H1 (cell line): ENCODE results near the gene DOCK1. TPM values are rescaled to one million over a fixed set of nuclear protein-coding genes. Genes with fewer than 3 reads are reported as not detected.

ENCODE experiments used
- CTCF ChIA-PET: fragments of 300-600 bp; sonication (Branson Sonifier 250); formaldehyde crosslinking; loops from one replicate; lab custom pipeline; 2021; ENCODE audit not compliant: partially characterized antibody; lab: Charles Lee
- POLR2A ChIA-PET: fragments of 300-600 bp; sonication (Branson Sonifier 250); formaldehyde crosslinking; loops from one replicate; lab custom pipeline; 2021; ENCODE audit warnings: inconsistent platforms; ENCODE audit not compliant: partially characterized antibody; lab: Charles Lee
- DNase-seq, 2 experiments: peaks; one replicate each; pipeline versions ENCODE4 v3.0.0 to v3.0.0-alpha.2; 2010 to 2022; ENCODE audit warnings: low spot score in 2 of 2, low read depth in 1 of 2, mixed read lengths in 1 of 2
- FAIRE-seq: peaks from 2 replicates; lab custom pipeline; 2011; peaks lifted over from hg19 to GRCh38; lab: Jason Lieb, UNC
- H2AFZ ChIP-seq: 2 replicates; pipeline ENCODE4 v1.8.1; 2012; ENCODE audit warnings: low read length, inconsistent platforms
- H2AK5ac ChIP-seq: 2 replicates; pipeline ENCODE4 v1.6.1; 2013; ENCODE audit warnings: low read depth, low read length
- H2BK120ac ChIP-seq: replicated peaks from 2 replicates; pipeline ENCODE3; 2013; ENCODE audit warnings: low read depth, low read length, inconsistent platforms
- H2BK12ac ChIP-seq: 2 replicates; pipeline ENCODE4 v1.6.1; 2013; ENCODE audit warnings: low read depth, low read length
- H2BK15ac ChIP-seq: 2 replicates; pipeline ENCODE4 v1.6.1; 2013; ENCODE audit warnings: low read length
- H2BK20ac ChIP-seq: 2 replicates; pipeline ENCODE4 v1.6.1; 2013; ENCODE audit warnings: low read length
- H2BK5ac ChIP-seq: 2 replicates; pipeline ENCODE4 v1.6.1; 2013; ENCODE audit warnings: low read depth, low read length
- H3K14ac ChIP-seq: 2 replicates; pipeline ENCODE4 v1.6.1; 2013; ENCODE audit warnings: inconsistent platforms; ENCODE audit not compliant: insufficient read length
- H3K18ac ChIP-seq: 2 replicates; pipeline ENCODE4 v1.6.1; 2013; ENCODE audit warnings: low read length; ENCODE audit errors: extremely low read depth
- H3K23ac ChIP-seq: 2 replicates; pipeline ENCODE4 v1.6.1; 2013; ENCODE audit warnings: inconsistent platforms; ENCODE audit not compliant: insufficient read length
- H3K23me2 ChIP-seq: 2 replicates; pipeline ENCODE4 v1.6.1; 2013; ENCODE audit warnings: low read depth, low read length
- H3K27ac ChIP-seq: 2 replicates; pipeline ENCODE4 v1.6.1; 2011; ENCODE audit warnings: low read depth, low read length, inconsistent platforms
- H3K27me3 ChIP-seq, 4 experiments: replicated peaks in 1 of 4; 1 replicate in 1 of 4; 2 replicates in 3 of 4; pipeline versions ENCODE4 v1.6.1 to v1.8.1; 2011 to 2013; ENCODE audit warnings: low read length in 3 of 4, mild to moderate bottlenecking in 3 of 4, inconsistent platforms in 2 of 4, mixed read lengths in 2 of 4, moderate library complexity in 1 of 4; ENCODE audit not compliant: control insufficient read depth in 3 of 4, insufficient read depth in 3 of 4; ENCODE audit errors: extremely low read depth in 1 of 4
- H3K36me3 ChIP-seq, 4 experiments: 2 replicates each; pipeline versions ENCODE4 v1.6.1 to v1.8.1; 2011 to 2013; ENCODE audit warnings: mild to moderate bottlenecking in 4 of 4, low read length in 3 of 4, moderate library complexity in 2 of 4, control low read depth in 1 of 4, inconsistent platforms in 1 of 4; ENCODE audit not compliant: insufficient read depth in 4 of 4, control insufficient read depth in 2 of 4
- H3K4ac ChIP-seq: replicated peaks from 2 replicates; pipeline ENCODE3; 2013; ENCODE audit warnings: low read length, low read depth, mixed read lengths, inconsistent platforms; ENCODE audit not compliant: insufficient read length
- H3K4me1 ChIP-seq, 4 experiments: replicated peaks in 1 of 4; 1 replicate in 1 of 4; 2 replicates in 3 of 4; pipeline versions ENCODE4 v1.6.1 to v1.8.1; 2011 to 2013; ENCODE audit warnings: low read length in 3 of 4, inconsistent platforms in 2 of 4, mixed read lengths in 1 of 4; ENCODE audit not compliant: insufficient read depth in 4 of 4, control insufficient read depth in 3 of 4
- H3K4me2 ChIP-seq, 2 experiments: 2 replicates each; pipeline versions ENCODE4 v1.6.1 to v1.8.1; 2011 to 2013; ENCODE audit warnings: low read depth in 2 of 2, low read length in 2 of 2, control low read depth in 1 of 2, inconsistent platforms in 1 of 2, mild to moderate bottlenecking in 1 of 2; ENCODE audit not compliant: insufficient read depth in 1 of 2
- H3K4me3 ChIP-seq, 4 experiments: fragments of 200-600, 300-600 bp in 1 of 4; sonication (generic), shearing (Covaris generic), sonication (Bioruptor Twin) in 1 of 4; 2 replicates each; pipeline versions ENCODE4 v1.5.1 to v1.8.1; 2011 to 2016; ENCODE audit warnings: low read length in 4 of 4, low read depth in 3 of 4, control low read depth in 2 of 4, inconsistent platforms in 2 of 4, mild to moderate bottlenecking in 2 of 4, mixed read lengths in 1 of 4, moderate library complexity in 1 of 4; ENCODE audit not compliant: insufficient read depth in 2 of 4; ENCODE audit errors: extremely low read depth in 1 of 4
- H3K56ac ChIP-seq: replicated peaks from 2 replicates; pipeline ENCODE3; 2013; ENCODE audit warnings: low read depth, mild to moderate bottlenecking, mixed read lengths, low read length, inconsistent platforms; ENCODE audit not compliant: insufficient read length
- H3K79me1 ChIP-seq: 2 replicates; pipeline ENCODE4 v1.6.1; 2013; ENCODE audit warnings: low read depth, low read length, control low read depth
- H3K79me2 ChIP-seq, 2 experiments: 2 replicates each; pipeline versions ENCODE4 v1.6.1 to v1.8.1; 2012 to 2013; ENCODE audit warnings: low read length in 2 of 2, mild to moderate bottlenecking in 2 of 2, inconsistent platforms in 1 of 2; ENCODE audit not compliant: insufficient read depth in 2 of 2, control insufficient read depth in 1 of 2
- H3K9ac ChIP-seq, 4 experiments: replicated peaks in 1 of 4; 1 replicate in 1 of 4; 2 replicates in 3 of 4; pipeline versions ENCODE4 v1.6.1 to v1.8.1; 2011 to 2013; ENCODE audit warnings: low read depth in 3 of 4, low read length in 3 of 4, control low read depth in 2 of 4, mild to moderate bottlenecking in 2 of 4, moderate library complexity in 2 of 4, inconsistent platforms in 1 of 4; ENCODE audit errors: extremely low read depth in 1 of 4
- H3K9me3 ChIP-seq, 2 experiments: 2 replicates each; pipeline versions ENCODE4 v1.6.1 to v1.8.1; 2012 to 2013; ENCODE audit warnings: mild to moderate bottlenecking in 2 of 2, moderate library complexity in 2 of 2, control low read depth in 1 of 2, inconsistent platforms in 1 of 2, low read depth in 1 of 2, low read length in 1 of 2, mixed read lengths in 1 of 2; ENCODE audit not compliant: insufficient read depth in 2 of 2
- H4K20me1 ChIP-seq, 2 experiments: replicated peaks in 1 of 2; 2 replicates each; pipeline versions ENCODE3 to v1.8.1; 2011 to 2013; ENCODE audit warnings: inconsistent platforms in 2 of 2, low read length in 2 of 2, mild to moderate bottlenecking in 1 of 2; ENCODE audit not compliant: insufficient read depth in 2 of 2, control insufficient read depth in 1 of 2
- H4K5ac ChIP-seq: 2 replicates; pipeline ENCODE4 v1.6.1; 2013; ENCODE audit warnings: low read length, low read depth, mixed read lengths, inconsistent platforms; ENCODE audit not compliant: insufficient read length
- H4K8ac ChIP-seq: 2 replicates; pipeline ENCODE4 v1.8.0; 2013; ENCODE audit warnings: mild to moderate bottlenecking, moderate library complexity, low read length, inconsistent platforms; ENCODE audit not compliant: insufficient read depth; ENCODE audit errors: extremely low read depth
- H4K91ac ChIP-seq: replicated peaks from 2 replicates; pipeline ENCODE3; 2013; ENCODE audit warnings: low read length, mixed read lengths, inconsistent platforms; ENCODE audit not compliant: insufficient read length
- BCL11A ChIP-seq, 2 experiments: IDR thresholded peaks; one replicate each; pipeline ENCODE4 v1.6.1; 2011; ENCODE audit warnings: low read depth in 2 of 2, low read length in 2 of 2, mild to moderate bottlenecking in 2 of 2
- BRCA1 ChIP-seq: IDR thresholded peaks from 2 replicates; pipeline ENCODE4 v1.6.1; 2012; ENCODE audit warnings: low read depth, low read length, improper control_type of control experiment
- CHD1 ChIP-seq: IDR thresholded peaks from 2 replicates; pipeline ENCODE4 v1.6.1; 2012; ENCODE audit warnings: low read depth, low read length, improper control_type of control experiment
- CREB1 ChIP-seq: IDR thresholded peaks from 2 replicates; pipeline ENCODE4 v1.6.1; 2012; ENCODE audit warnings: inconsistent platforms
- EGR1 ChIP-seq: IDR thresholded peaks from 2 replicates; pipeline ENCODE4 v1.6.1; 2011; ENCODE audit warnings: low read depth, low read length, borderline replicate concordance
- EZH2 ChIP-seq: fragments of 200-600 bp; sonication (generic); IDR thresholded peaks from 2 replicates; pipeline ENCODE4 v1.7.1; 2012; ENCODE audit warnings: low read depth, mild to moderate bottlenecking, moderate library complexity, low read length, inconsistent platforms; ENCODE audit not compliant: severe bottlenecking
- GABPA ChIP-seq: IDR thresholded peaks from 2 replicates; pipeline ENCODE4 v1.6.1; 2011; ENCODE audit warnings: mild to moderate bottlenecking, low read length, moderate library complexity, borderline replicate concordance; ENCODE audit not compliant: insufficient read depth
- KDM4A ChIP-seq: IDR thresholded peaks from one replicate; pipeline ENCODE4 v1.7.1; 2012; ENCODE audit warnings: low read depth, mild to moderate bottlenecking, moderate library complexity, low read length, inconsistent platforms; ENCODE audit not compliant: severe bottlenecking
- KDM5A ChIP-seq: fragments of 200-600 bp; IDR thresholded peaks from 2 replicates; pipeline ENCODE4 v1.7.1; 2012; ENCODE audit warnings: mild to moderate bottlenecking, low read length, inconsistent platforms, mixed read lengths
- MAX ChIP-seq: IDR thresholded peaks from 2 replicates; pipeline ENCODE4 v1.6.1; 2012; ENCODE audit warnings: inconsistent platforms
- RFX5 ChIP-seq: IDR thresholded peaks from 2 replicates; pipeline ENCODE4 v1.6.1; 2011; ENCODE audit warnings: low read depth, low read length, improper control_type of control experiment, borderline replicate concordance
- SAP30 ChIP-seq: fragments of 300-600 bp; sonication (generic); IDR thresholded peaks from 2 replicates; pipeline ENCODE4 v1.7.1; 2012; ENCODE audit warnings: low read length, moderate library complexity, mild to moderate bottlenecking, inconsistent platforms; ENCODE audit not compliant: insufficient read depth, insufficient replicate concordance
- SIN3A ChIP-seq, 2 experiments: IDR thresholded peaks in 1 of 2; conservative IDR thresholded peaks in 1 of 2; 2 replicates each; pipeline ENCODE4 v1.6.1; 2011 to 2012; ENCODE audit warnings: low read length in 2 of 2, improper control_type of control experiment in 1 of 2, low read depth in 1 of 2, mild to moderate bottlenecking in 1 of 2
- SP1 ChIP-seq: IDR thresholded peaks from 2 replicates; pipeline ENCODE4 v1.6.1; 2011; ENCODE audit warnings: low read depth, low read length
- SUZ12 ChIP-seq: fragments of 200-600 bp; sonication (generic); IDR thresholded peaks from 2 replicates; pipeline ENCODE4 v1.6.1; 2012; ENCODE audit warnings: mild to moderate bottlenecking, inconsistent platforms, low read length, moderate library complexity, mixed read lengths
- WGBS, 2 experiments: shearing (Covaris generic) in 1 of 2; methylation state at CpG; one replicate each; pipeline versions ENCODE4 v1.1.6 to v1.1.7; 2013 to 2015; ENCODE audit warnings: low lambda C conversion rate in 2 of 2, mixed read lengths in 2 of 2, inconsistent platforms in 1 of 2, low coverage in 1 of 2, missing lambda C conversion rate in 1 of 2; ENCODE audit not compliant: insufficient replicate concordance in 2 of 2, insufficient coverage in 1 of 2, insufficient read length in 1 of 2; ENCODE audit errors: extremely low coverage in 1 of 2, missing lambda C conversion rate in 1 of 2; 5-methylcytosine and 5-hydroxymethylcytosine counted together
- polyA plus RNA-seq, 7 experiments: library from polyadenylated mRNA; depleted of rRNA in 3 of 7; stranded (reverse) in 5 of 7; unstranded in 2 of 7; fragments of >200 nt in 5 of 7; fragments of 200-250 nt in 2 of 7; gene quantifications; 1 replicate in 5 of 7; 2 replicates in 1 of 7; 4 replicates in 1 of 7; pipeline versions ENCODE4 v1.2.1 to v1.2.3, GENCODE V29; 2011 to 2013; ENCODE audit warnings: missing spikeins in 2 of 7, mixed read lengths in 2 of 7
- total RNA-seq: library from RNA; stranded (reverse); fragmentation: NEBNext Ultra II Directional; extraction: Animal tissue kit (Norgen Biotek cat#: 25700); gene quantifications from 2 replicates; pipeline ENCODE4 v1.2.1, GENCODE V29; 2021

Gene DOCK1
- total and polyA plus RNA-seq, 2 of the 8 experiments (the other 6 are each of a cell fraction or from before 2014, with no cell fraction given) = 11.6 to 53.0 TPM

GRCh38 chr10:126921162-126921561 is 15.9 kb downstream of the DOCK1 start:
- Histone ChIP-seq H2AK5ac (no peak overlapping the region), H4K20me1 (peaks cover 4 to 15% of the 10 kb centered on the region in 2 experiments), H2BK20ac (no peak overlapping the region), H3K23me2 (no peaks in the 10 kb centered on the region), H3K14ac (no peak overlapping the region), H2BK12ac (no peak overlapping the region), H2BK5ac (no peak overlapping the region), H3K4me1 (no peaks in the 10 kb centered on the region), H4K5ac (no peak overlapping the region), H4K91ac (no peak overlapping the region), H3K56ac (no peak overlapping the region), H3K36me3 (peaks cover 0 to 5% (median 3%) of the 10 kb centered on the region in 4 experiments; a peak in 3 of 8 replicates), H3K9me3 (no peaks in the 10 kb centered on the region), H3K79me1 (peaks cover 9% of the 10 kb centered on the region; the same call in 1 of the 2 replicates), H3K4me2 (no peak overlapping the region), H3K27ac (no peak overlapping the region), H3K23ac (no peak overlapping the region), H4K8ac (no peak overlapping the region), H3K4me3 (no peak overlapping the region), H2BK120ac (no peak overlapping the region), H2AFZ (no peak overlapping the region), H3K79me2 (peaks cover 0 to 78% of the 10 kb centered on the region in 2 experiments; a peak in 3 of 4 replicates), H3K4ac (no peak overlapping the region), H3K18ac (no peak overlapping the region), H3K9ac (no peak overlapping the region), H2BK15ac (no peak overlapping the region), H3K27me3 (no peaks in the 10 kb centered on the region)
- ChIA-PET CTCF (no interaction called here), POLR2A (no interaction called here)
- DNase-seq = no peak
- WGBS, 2 experiments = 79% methylated on average over 4 of the region's 4 CpGs; no CpG with 5 or more reads in 1 of the 2 experiments
- FAIRE-seq = no peak
- TF ChIP-seq SAP30 (no peak), GABPA (no peak), SP1 (no peak), MAX (no peak), BRCA1 (no peak), CREB1 (no peak), EZH2 (no peak), KDM5A (no peak), CHD1 (no peak), SUZ12 (no peak), SIN3A (conservative IDR thresholded peaks at IDR 0.05 in 1 of 2, IDR thresholded peaks at IDR 0.05 in 1 of 2; ENCODE audit: low read depth in 1 of 2, low read length in 2 of 2) (no peak), BCL11A (IDR thresholded peaks at IDR 0.05; ENCODE audit: low read depth in 2 of 2, low read length in 2 of 2) (no peak), EGR1 (no peak), RFX5 (no peak), KDM4A (no peak)
